ENCODE results near the gene ZNF526. TPM values are rescaled to one million over a fixed set of nuclear protein-coding genes. Genes with fewer than 3 reads are reported as not detected.
"Not testable (repeated sequence)": the region's sequence is repeated elsewhere in the genome, so short reads cannot be mapped to it uniquely, and the experiment has no call there.

ZNF526 gene
- total RNA-seq, 1 donor from 2014 or later: 7.0 TPM

- peak overlapping the region; percentile 97 to 99 for H3K27ac ChIP-seq
Measured at GRCh38 chr19:42255766-42256745, 35.9 kb downstream of the ZNF526 start.

GRCh38 chr19:42257842-42258241 is 37.7 kb downstream of the ZNF526 start:
- H3K9me3 ChIP-seq; H3K4me3 ChIP-seq; H3K4me1 ChIP-seq; DNase-seq (ENCODE audit: low spot score in 2 of 2); H3K36me3 ChIP-seq; H3K27me3 ChIP-seq; intact Hi-C loops (cut with DNase I); H3K27ac ChIP-seq: not testable (repeated sequence)

More at GRCh38 chr19:42255766-42256745, 35.9 kb downstream of the ZNF526 start:
- no peaks in the 10 kb centered on the region for H3K9me3 ChIP-seq
- H3K4me1 ChIP-seq: peaks cover 12 to 20% of the 10 kb centered on the region in 2 donors
- intact Hi-C loops (cut with DNase I): loop anchor here (1.0 kb wide), 1 partner anchor 12 kb away; no protein-coding TSS in a partner anchor
- H3K36me3 ChIP-seq: no peaks in the 10 kb centered on the region
- H3K4me3 ChIP-seq: peak overlapping the region; percentile 84 to 95
- DNase-seq (ENCODE audit: low spot score in 2 of 2): peak in 1 of 2 donors; percentile 75
- TF ChIP-seq, protein P1, sequence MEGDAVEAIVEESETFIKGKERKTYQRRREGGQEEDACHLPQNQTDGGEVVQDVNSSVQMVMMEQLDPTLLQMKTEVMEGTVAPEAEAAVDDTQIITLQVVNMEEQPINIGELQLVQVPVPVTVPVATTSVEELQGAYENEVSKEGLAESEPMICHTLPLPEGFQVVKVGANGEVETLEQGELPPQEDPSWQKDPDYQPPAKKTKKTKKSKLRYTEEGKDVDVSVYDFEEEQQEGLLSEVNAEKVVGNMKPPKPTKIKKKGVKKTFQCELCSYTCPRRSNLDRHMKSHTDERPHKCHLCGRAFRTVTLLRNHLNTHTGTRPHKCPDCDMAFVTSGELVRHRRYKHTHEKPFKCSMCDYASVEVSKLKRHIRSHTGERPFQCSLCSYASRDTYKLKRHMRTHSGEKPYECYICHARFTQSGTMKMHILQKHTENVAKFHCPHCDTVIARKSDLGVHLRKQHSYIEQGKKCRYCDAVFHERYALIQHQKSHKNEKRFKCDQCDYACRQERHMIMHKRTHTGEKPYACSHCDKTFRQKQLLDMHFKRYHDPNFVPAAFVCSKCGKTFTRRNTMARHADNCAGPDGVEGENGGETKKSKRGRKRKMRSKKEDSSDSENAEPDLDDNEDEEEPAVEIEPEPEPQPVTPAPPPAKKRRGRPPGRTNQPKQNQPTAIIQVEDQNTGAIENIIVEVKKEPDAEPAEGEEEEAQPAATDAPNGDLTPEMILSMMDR (IDR thresholded peaks at IDR 0.05): no peak
- H3K27me3 ChIP-seq: no peaks in the 10 kb centered on the region

GRCh38 chr19:42261763-42262162 is 41.7 kb downstream of the ZNF526 start:
- no peak for DNase-seq (ENCODE audit: low spot score in 2 of 2)
- Histone ChIP-seq H3K4me3 (no peak overlapping the region), H3K27ac (no peak overlapping the region), H3K9me3 (no peaks in the 10 kb centered on the region), H3K4me1 (no peaks in the 10 kb centered on the region), H3K36me3 (no peaks in the 10 kb centered on the region), H3K27me3 (no peaks in the 10 kb centered on the region)
- intact Hi-C loops (cut with DNase I): no loop called here
- TF ChIP-seq, protein P1 (IDR thresholded peaks at IDR 0.05): no peak

GRCh38 chr19:42266105-42266504 is 46.0 kb downstream of the ZNF526 start:
- H3K9me3 ChIP-seq; intact Hi-C loops (cut with DNase I); H3K36me3 ChIP-seq; H3K27ac ChIP-seq; H3K4me3 ChIP-seq; H3K27me3 ChIP-seq; DNase-seq (ENCODE audit: low spot score in 2 of 2): not testable (repeated sequence)
- H3K4me1 ChIP-seq: peaks cover 0 to 15% of the 10 kb centered on the region in 2 donors

- H3K36me3 ChIP-seq; H3K27me3 ChIP-seq; H3K4me3 ChIP-seq; intact Hi-C loops (cut with DNase I); H3K9me3 ChIP-seq; H3K27ac ChIP-seq: not testable (repeated sequence)
- peaks cover 6 to 20% of the 10 kb centered on the region in 2 donors for H3K4me1 ChIP-seq
- peak in 1 of 2 donors; percentile 59 for DNase-seq (ENCODE audit: low spot score in 2 of 2)
Measured at GRCh38 chr19:42266928-42267603, 47.0 kb downstream of the ZNF526 start.

- Histone ChIP-seq H3K4me3 (peak overlapping the region; percentile 60 to 75), H3K27ac (peak overlapping the region; percentile 81 to 97), H3K27me3 (no peaks in the 10 kb centered on the region), H3K4me1 (peaks cover 6 to 20% of the 10 kb centered on the region in 2 donors), H3K9me3 (no peaks in the 10 kb centered on the region), H3K36me3 (peaks cover 7 to 8% of the 10 kb centered on the region in 2 donors)
- intact Hi-C loops (cut with DNase I): loop anchor here (1.0 kb wide), 3 partner anchors 12 to 50 kb away; partner anchors contain the start of genes DEDD2, ERF and GSK3A
- no peak for DNase-seq (ENCODE audit: low spot score in 2 of 2)
- TF ChIP-seq, protein P1 (IDR thresholded peaks at IDR 0.05): no peak
Measured at GRCh38 chr19:42267644-42268141, 47.6 kb downstream of the ZNF526 start.

Measured in ascending aorta (tissue), 2 donors.